ENCODE data around the gene PRAMEF8.
"Not testable (repeated sequence)": the region's sequence is repeated elsewhere in the genome, so short reads cannot be mapped to it uniquely, and the experiment has no call there.

Gene PRAMEF8

GRCh38 chr1:13253898-13254297, 31.0 kb downstream of the PRAMEF8 start, which contains the start of gene PRAMEF5:
PRAMEF5 (plus strand) TSS chr1:13254198; CDS start chr1:13259269, 5,071 bp downstream.
- H3K36me3 ChIP-seq (ENCODE audit: control insufficient read depth, insufficient read depth, low read length); H3K27ac ChIP-seq (ENCODE audit: insufficient read depth, low read depth, low read length, poor library complexity, severe bottlenecking); H3K4me1 ChIP-seq (ENCODE audit: control insufficient read depth, insufficient read depth, low read length); H3K27me3 ChIP-seq (ENCODE audit: control insufficient read depth, insufficient read depth, low read length, poor library complexity, severe bottlenecking); H3K4me3 ChIP-seq (ENCODE audit: insufficient read depth, low read depth, low read length); H3K9me3 ChIP-seq (ENCODE audit: control insufficient read depth, low read length): not testable (repeated sequence)
- WGBS, 2 experiments: no CpG with 5 or more reads among the region's 5 CpGs

- not testable (repeated sequence) for H3K27ac ChIP-seq (ENCODE audit: insufficient read depth, low read depth, low read length, poor library complexity, severe bottlenecking); H3K36me3 ChIP-seq (ENCODE audit: control insufficient read depth, insufficient read depth, low read length); H3K4me1 ChIP-seq (ENCODE audit: control insufficient read depth, insufficient read depth, low read length); H3K27me3 ChIP-seq (ENCODE audit: control insufficient read depth, insufficient read depth, low read length, poor library complexity, severe bottlenecking); H3K9me3 ChIP-seq (ENCODE audit: control insufficient read depth, low read length); H3K4me3 ChIP-seq (ENCODE audit: insufficient read depth, low read depth, low read length)
- 67 to 68% methylated on average over 5 of the region's 7 CpGs for WGBS, 2 experiments
Observed at GRCh38 chr1:13247122-13247521, 37.8 kb downstream of the PRAMEF8 start.

- not testable (repeated sequence) for H3K4me3 ChIP-seq (ENCODE audit: insufficient read depth, low read depth, low read length); H3K4me1 ChIP-seq (ENCODE audit: control insufficient read depth, insufficient read depth, low read length); H3K27me3 ChIP-seq (ENCODE audit: control insufficient read depth, insufficient read depth, low read length, poor library complexity, severe bottlenecking); H3K27ac ChIP-seq (ENCODE audit: insufficient read depth, low read depth, low read length, poor library complexity, severe bottlenecking); H3K9me3 ChIP-seq (ENCODE audit: control insufficient read depth, low read length); H3K36me3 ChIP-seq (ENCODE audit: control insufficient read depth, insufficient read depth, low read length)
- 58 to 69% methylated on average over 2 of the region's 2 CpGs for WGBS, 2 experiments
Observed at GRCh38 chr1:13246554-13246871, 38.4 kb downstream of the PRAMEF8 start.

- H3K27ac ChIP-seq (ENCODE audit: insufficient read depth, low read depth, low read length, poor library complexity, severe bottlenecking); H3K4me1 ChIP-seq (ENCODE audit: control insufficient read depth, insufficient read depth, low read length); H3K9me3 ChIP-seq (ENCODE audit: control insufficient read depth, low read length); H3K36me3 ChIP-seq (ENCODE audit: control insufficient read depth, insufficient read depth, low read length); H3K4me3 ChIP-seq (ENCODE audit: insufficient read depth, low read depth, low read length); H3K27me3 ChIP-seq (ENCODE audit: control insufficient read depth, insufficient read depth, low read length, poor library complexity, severe bottlenecking): not testable (repeated sequence)
- WGBS, 2 experiments: 56 to 61% methylated on average over 5 of the region's 5 CpGs
Observed at GRCh38 chr1:13245841-13246553, 38.9 kb downstream of the PRAMEF8 start.

GRCh38 chr1:13243536-13244263, 41.2 kb downstream of the PRAMEF8 start:
- not testable (repeated sequence) for H3K27me3 ChIP-seq (ENCODE audit: control insufficient read depth, insufficient read depth, low read length, poor library complexity, severe bottlenecking); H3K4me3 ChIP-seq (ENCODE audit: insufficient read depth, low read depth, low read length); H3K36me3 ChIP-seq (ENCODE audit: control insufficient read depth, insufficient read depth, low read length); H3K27ac ChIP-seq (ENCODE audit: insufficient read depth, low read depth, low read length, poor library complexity, severe bottlenecking); H3K9me3 ChIP-seq (ENCODE audit: control insufficient read depth, low read length); H3K4me1 ChIP-seq (ENCODE audit: control insufficient read depth, insufficient read depth, low read length)
- 72 to 81% methylated on average over 9 of the region's 9 CpGs for WGBS, 2 experiments

- WGBS, 2 experiments: 84 to 85% methylated on average over 4 of the region's 4 CpGs
- not testable (repeated sequence) for H3K9me3 ChIP-seq (ENCODE audit: control insufficient read depth, low read length); H3K4me1 ChIP-seq (ENCODE audit: control insufficient read depth, insufficient read depth, low read length); H3K36me3 ChIP-seq (ENCODE audit: control insufficient read depth, insufficient read depth, low read length); H3K27ac ChIP-seq (ENCODE audit: insufficient read depth, low read depth, low read length, poor library complexity, severe bottlenecking); H3K4me3 ChIP-seq (ENCODE audit: insufficient read depth, low read depth, low read length); H3K27me3 ChIP-seq (ENCODE audit: control insufficient read depth, insufficient read depth, low read length, poor library complexity, severe bottlenecking)
Observed at GRCh38 chr1:13239633-13240032, 45.3 kb downstream of the PRAMEF8 start.

GRCh38 chr1:13237572-13237971, 47.4 kb downstream of the PRAMEF8 start:
- H3K27ac ChIP-seq (ENCODE audit: insufficient read depth, low read depth, low read length, poor library complexity, severe bottlenecking); H3K4me3 ChIP-seq (ENCODE audit: insufficient read depth, low read depth, low read length); H3K36me3 ChIP-seq (ENCODE audit: control insufficient read depth, insufficient read depth, low read length); H3K4me1 ChIP-seq (ENCODE audit: control insufficient read depth, insufficient read depth, low read length); H3K9me3 ChIP-seq (ENCODE audit: control insufficient read depth, low read length); H3K27me3 ChIP-seq (ENCODE audit: control insufficient read depth, insufficient read depth, low read length, poor library complexity, severe bottlenecking): not testable (repeated sequence)
- 67 to 78% methylated on average over 4 of the region's 4 CpGs for WGBS, 2 experiments

GRCh38 chr1:13234057-13234456, 50.9 kb downstream of the PRAMEF8 start:
- not testable (repeated sequence) for H3K27ac ChIP-seq (ENCODE audit: insufficient read depth, low read depth, low read length, poor library complexity, severe bottlenecking)

GRCh38 chr1:13232056-13232455, 52.9 kb downstream of the PRAMEF8 start:
- H3K9me3 ChIP-seq (ENCODE audit: control insufficient read depth, low read length): peaks cover 12% of the 10 kb centered on the region
- H3K36me3 ChIP-seq (ENCODE audit: control insufficient read depth, insufficient read depth, low read length); H3K4me3 ChIP-seq (ENCODE audit: insufficient read depth, low read depth, low read length); H3K4me1 ChIP-seq (ENCODE audit: control insufficient read depth, insufficient read depth, low read length); H3K27me3 ChIP-seq (ENCODE audit: control insufficient read depth, insufficient read depth, low read length, poor library complexity, severe bottlenecking); H3K27ac ChIP-seq (ENCODE audit: insufficient read depth, low read depth, low read length, poor library complexity, severe bottlenecking): not testable (repeated sequence)
- WGBS, 2 experiments: 55 to 63% methylated on average over 2 of the region's 2 CpGs

More at GRCh38 chr1:13234057-13234456, 50.9 kb downstream of the PRAMEF8 start:
- not testable (repeated sequence) for H3K9me3 ChIP-seq (ENCODE audit: control insufficient read depth, low read length); H3K36me3 ChIP-seq (ENCODE audit: control insufficient read depth, insufficient read depth, low read length); H3K4me3 ChIP-seq (ENCODE audit: insufficient read depth, low read depth, low read length); H3K4me1 ChIP-seq (ENCODE audit: control insufficient read depth, insufficient read depth, low read length); H3K27me3 ChIP-seq (ENCODE audit: control insufficient read depth, insufficient read depth, low read length, poor library complexity, severe bottlenecking)
- WGBS, 2 experiments: 58% methylated on average over 1 of the region's 1 CpG

All from ectodermal cell (in vitro differentiated cells).